IPS-18a (cell line): ENCODE measurements around the gene AKAP1.

Experiments
- H3K27ac ChIP-seq: one replicate; pipeline ENCODE4 v1.5.1; 2013; ENCODE audit warnings: low read length
- H3K27me3 ChIP-seq: one replicate; pipeline ENCODE4 v1.6.1; 2013; ENCODE audit warnings: mild to moderate bottlenecking, low read length; ENCODE audit not compliant: control insufficient read depth, insufficient read depth
- H3K36me3 ChIP-seq: one replicate; pipeline ENCODE4 v1.6.1; 2013; ENCODE audit warnings: low read depth, low read length; ENCODE audit not compliant: control insufficient read depth
- H3K4me1 ChIP-seq: one replicate; pipeline ENCODE4 v1.6.1; 2013; ENCODE audit warnings: low read depth, low read length; ENCODE audit not compliant: control insufficient read depth
- H3K4me3 ChIP-seq: one replicate; pipeline ENCODE4 v1.5.1; 2013; ENCODE audit warnings: low read length
- H3K9ac ChIP-seq: one replicate; pipeline ENCODE4 v1.6.1; 2013; ENCODE audit warnings: mild to moderate bottlenecking, low read length, moderate library complexity
- H3K9me3 ChIP-seq: one replicate; pipeline ENCODE4 v1.6.1; 2013; ENCODE audit warnings: low read depth, low read length; ENCODE audit not compliant: control insufficient read depth

The AKAP1 gene, protein sequence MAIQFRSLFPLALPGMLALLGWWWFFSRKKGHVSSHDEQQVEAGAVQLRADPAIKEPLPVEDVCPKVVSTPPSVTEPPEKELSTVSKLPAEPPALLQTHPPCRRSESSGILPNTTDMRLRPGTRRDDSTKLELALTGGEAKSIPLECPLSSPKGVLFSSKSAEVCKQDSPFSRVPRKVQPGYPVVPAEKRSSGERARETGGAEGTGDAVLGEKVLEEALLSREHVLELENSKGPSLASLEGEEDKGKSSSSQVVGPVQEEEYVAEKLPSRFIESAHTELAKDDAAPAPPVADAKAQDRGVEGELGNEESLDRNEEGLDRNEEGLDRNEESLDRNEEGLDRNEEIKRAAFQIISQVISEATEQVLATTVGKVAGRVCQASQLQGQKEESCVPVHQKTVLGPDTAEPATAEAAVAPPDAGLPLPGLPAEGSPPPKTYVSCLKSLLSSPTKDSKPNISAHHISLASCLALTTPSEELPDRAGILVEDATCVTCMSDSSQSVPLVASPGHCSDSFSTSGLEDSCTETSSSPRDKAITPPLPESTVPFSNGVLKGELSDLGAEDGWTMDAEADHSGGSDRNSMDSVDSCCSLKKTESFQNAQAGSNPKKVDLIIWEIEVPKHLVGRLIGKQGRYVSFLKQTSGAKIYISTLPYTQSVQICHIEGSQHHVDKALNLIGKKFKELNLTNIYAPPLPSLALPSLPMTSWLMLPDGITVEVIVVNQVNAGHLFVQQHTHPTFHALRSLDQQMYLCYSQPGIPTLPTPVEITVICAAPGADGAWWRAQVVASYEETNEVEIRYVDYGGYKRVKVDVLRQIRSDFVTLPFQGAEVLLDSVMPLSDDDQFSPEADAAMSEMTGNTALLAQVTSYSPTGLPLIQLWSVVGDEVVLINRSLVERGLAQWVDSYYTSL

DNA sequence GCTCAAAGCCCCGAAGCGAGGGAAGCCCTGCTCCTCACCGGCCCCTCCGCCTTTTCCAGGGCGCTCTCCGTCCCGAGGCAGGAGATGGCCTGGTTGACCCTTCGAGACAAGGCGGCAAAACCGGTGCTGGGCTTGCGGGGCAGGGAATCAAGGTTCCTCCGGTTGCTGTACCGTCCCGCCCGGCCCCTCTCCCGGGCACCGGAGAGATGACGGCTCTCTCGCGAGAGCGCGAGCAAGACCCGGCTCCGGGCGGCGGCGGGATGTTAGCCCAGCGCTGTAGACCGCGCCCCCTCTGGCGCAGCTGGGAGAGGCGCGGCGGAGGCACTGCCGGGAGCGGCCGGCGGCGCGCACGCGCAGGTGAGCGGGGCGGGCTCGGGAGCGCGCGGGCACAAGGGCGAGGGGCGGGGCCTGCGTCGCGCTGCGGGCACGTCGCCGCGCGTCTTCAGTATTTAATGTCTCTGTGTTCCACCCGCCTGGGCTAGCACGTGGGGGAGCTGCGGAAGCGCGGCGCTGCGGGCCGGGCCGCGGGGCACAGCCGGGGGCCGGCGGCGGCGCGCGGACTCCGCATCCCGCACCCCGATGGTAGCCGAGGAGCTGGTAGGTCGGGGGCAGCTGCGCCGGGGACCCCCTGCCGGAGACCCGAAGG is at the start of gene AKAP1:
AKAP1 (plus strand) TSS at position 445 of the 646 bp plus-strand sequence. CDS start 20,219 bp downstream, outside the sequence.
- Histone ChIP-seq H3K4me1 (peaks cover 25% of the 10 kb centered on the region), H3K27ac (peak within 1 kb of the TSS; percentile 93), H3K36me3 (peaks cover 2% of the 10 kb centered on the region), H3K4me3 (peak within 1 kb of the TSS; percentile 98), H3K27me3 (peaks cover 11% of the 10 kb centered on the region), H3K9me3 (no peaks in the 10 kb centered on the region), H3K9ac (peak within 1 kb of the TSS; percentile 97)

DNA sequence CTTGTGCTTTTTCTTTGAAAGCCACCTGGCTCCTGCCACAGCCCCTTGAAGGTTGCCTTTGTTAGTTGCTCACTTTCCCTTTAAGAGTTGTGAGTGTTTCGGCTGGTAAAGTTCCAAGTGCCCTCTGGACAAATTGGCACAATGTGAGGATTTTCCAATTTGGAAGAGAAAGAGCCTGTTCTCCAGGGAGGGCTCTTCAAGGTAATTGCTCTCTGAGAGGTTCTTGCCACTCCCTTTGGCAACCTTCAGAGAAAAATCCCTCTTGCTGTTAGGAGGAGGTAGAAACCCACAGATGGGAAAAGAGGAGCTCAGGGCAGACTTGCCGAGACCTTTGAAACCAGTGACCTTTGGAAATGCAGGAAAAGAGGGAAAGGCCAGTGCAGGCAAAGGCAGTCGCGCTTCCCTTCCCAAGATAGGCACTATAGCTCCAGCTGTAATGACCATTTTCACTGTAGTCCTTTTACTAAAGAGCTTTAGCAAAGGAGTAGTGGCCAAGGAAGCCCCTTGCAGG is 49.0 kb upstream of the AKAP1 start:
- Histone ChIP-seq H3K36me3 (no peaks in the 10 kb centered on the region), H3K27ac (no peak overlapping the region), H3K4me3 (no peak overlapping the region), H3K4me1 (peaks cover 3% of the 10 kb centered on the region), H3K9me3 (no peaks in the 10 kb centered on the region), H3K9ac (no peak overlapping the region), H3K27me3 (no peaks in the 10 kb centered on the region)

DNA sequence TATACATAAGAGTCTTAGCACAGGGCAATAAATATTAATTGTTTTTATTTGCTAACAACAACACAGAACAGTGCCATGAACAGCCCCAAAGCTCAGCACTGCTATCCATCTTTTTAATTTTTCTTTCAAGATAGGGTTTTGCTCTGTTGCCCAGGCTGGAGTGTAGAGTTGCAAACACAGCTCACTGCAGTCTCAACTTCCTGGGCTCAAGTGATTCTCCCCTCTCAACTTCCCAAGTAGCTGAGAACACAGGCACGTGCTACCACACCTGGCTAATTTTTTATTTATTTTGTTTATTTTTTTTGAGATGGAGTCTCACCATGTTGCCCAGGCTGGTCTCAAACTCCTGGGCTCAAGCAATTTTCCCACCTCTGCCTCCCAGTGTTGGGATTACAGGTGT is 47.6 kb upstream of the AKAP1 start:
- H3K9me3 ChIP-seq = no peaks in the 10 kb centered on the region
- H3K4me1 ChIP-seq = peaks cover 3% of the 10 kb centered on the region
- no peak overlapping the region for H3K9ac ChIP-seq
- no peak overlapping the region for H3K27ac ChIP-seq
- H3K27me3 ChIP-seq = no peaks in the 10 kb centered on the region
- H3K4me3 ChIP-seq = no peak overlapping the region
- no peaks in the 10 kb centered on the region for H3K36me3 ChIP-seq

DNA sequence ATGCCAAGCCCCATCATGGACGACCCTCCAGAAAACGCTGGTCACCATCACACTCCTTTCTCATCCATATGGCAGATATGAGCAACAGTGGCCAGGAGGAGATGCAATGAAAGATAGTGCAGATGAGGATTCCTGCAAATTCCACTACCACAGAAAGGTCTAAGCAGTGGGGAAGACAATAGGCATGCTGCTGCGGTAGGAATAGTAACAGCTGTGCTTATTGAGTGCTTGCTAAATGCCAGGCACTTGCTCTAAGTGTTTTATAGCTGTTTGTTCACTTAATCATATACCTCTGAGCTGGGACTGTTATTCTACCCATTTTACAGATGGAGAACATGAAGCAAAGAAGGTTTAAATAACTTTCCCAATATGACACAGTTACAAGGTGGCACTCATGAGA is 46.6 kb upstream of the AKAP1 start:
- Histone ChIP-seq H3K27ac (no peak overlapping the region), H3K9me3 (no peaks in the 10 kb centered on the region), H3K27me3 (no peaks in the 10 kb centered on the region), H3K4me1 (no peaks in the 10 kb centered on the region), H3K4me3 (no peak overlapping the region), H3K9ac (no peak overlapping the region), H3K36me3 (no peaks in the 10 kb centered on the region)

DNA sequence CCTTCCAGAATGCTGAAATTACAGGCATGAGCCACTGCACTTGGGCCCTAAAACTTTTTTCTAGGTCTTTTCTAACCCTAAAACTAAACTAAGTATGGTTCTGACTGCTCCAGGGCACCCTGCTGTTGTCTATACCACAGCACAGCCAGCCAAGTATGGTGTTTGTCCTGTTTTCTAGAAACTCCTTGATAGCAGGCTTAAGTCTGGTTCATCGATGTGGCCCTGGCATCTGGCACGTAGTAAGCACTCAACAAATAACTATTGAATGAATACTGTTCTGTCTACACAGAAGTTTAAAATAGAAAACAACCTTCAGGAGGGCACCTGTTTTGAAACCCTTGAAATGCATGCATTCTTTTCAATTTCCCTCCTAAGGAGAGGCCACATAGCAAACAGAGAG is 44.5 kb upstream of the AKAP1 start:
- Histone ChIP-seq H3K4me3 (no peak overlapping the region), H3K27ac (no peak overlapping the region), H3K9me3 (no peaks in the 10 kb centered on the region), H3K9ac (no peak overlapping the region), H3K27me3 (no peaks in the 10 kb centered on the region), H3K4me1 (no peaks in the 10 kb centered on the region), H3K36me3 (no peaks in the 10 kb centered on the region)

DNA sequence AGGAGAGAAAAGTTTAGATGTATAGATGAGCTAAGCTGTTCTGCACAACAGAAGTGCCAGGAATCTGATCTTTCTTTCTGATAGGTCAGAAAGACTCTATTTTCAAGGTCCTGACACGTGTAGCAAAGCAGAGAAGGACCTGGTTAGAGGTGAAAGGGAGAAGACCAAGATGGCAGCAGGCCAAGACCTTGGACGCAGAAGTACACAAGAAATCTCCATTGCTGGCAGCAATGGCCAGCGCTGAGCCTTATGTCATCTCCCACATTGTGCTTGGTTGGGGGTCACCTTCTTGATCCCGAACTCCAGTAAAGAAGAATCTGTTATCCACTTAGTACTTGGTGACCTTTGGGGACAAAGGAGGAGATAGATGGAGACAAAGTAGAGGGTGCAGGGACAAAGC is 41.8 kb upstream of the AKAP1 start:
- no peaks in the 10 kb centered on the region for H3K27me3 ChIP-seq
- no peak overlapping the region for H3K4me3 ChIP-seq
- no peak overlapping the region for H3K27ac ChIP-seq
- no peaks in the 10 kb centered on the region for H3K36me3 ChIP-seq
- no peaks in the 10 kb centered on the region for H3K4me1 ChIP-seq
- H3K9ac ChIP-seq = no peak overlapping the region
- H3K9me3 ChIP-seq = no peaks in the 10 kb centered on the region

DNA sequence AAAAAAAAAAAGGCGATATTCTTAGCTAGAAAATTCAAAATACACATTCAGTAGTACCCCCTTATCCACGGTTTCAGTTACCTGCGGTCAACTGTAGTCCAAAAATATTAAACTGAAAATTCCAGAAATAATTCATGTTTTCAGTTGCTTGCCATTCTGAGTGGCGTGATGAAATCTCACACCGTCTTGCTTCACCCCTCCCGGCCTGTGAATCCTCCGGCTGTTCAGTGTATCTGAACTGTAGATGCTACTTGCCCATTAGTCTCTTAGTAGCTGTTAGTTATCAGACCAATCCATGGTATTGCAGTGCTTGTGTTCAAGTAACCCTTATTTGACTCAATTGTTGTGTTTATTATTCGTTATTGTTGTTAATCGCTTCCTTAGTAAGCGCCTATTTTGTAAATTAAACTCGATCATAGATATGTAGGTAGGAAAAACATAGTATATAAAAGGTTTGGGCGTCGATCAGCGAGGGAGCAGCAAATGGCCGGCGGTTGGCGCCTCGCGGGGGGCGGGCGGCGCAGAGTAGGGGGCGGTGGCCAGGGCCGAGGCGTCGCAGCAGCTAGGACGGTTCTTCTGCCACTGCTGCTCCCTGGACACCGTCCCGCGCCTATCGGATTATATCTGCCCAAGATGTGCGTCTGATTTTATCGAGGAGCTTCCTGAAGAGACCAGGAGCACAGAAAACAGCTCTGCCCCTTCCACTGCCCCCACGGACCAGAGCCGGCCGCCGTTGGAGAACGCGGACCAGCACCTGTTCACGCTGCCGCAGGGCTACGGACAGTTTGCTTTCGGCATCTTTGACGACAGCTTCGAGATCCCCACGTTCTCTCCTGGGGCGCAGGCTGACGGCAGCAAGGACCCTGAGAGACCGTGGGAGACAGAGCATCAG is 39.8 kb upstream of the AKAP1 start:
- Histone ChIP-seq H3K4me3 (no peak overlapping the region), H3K4me1 (no peaks in the 10 kb centered on the region), H3K9me3 (no peaks in the 10 kb centered on the region), H3K27me3 (no peaks in the 10 kb centered on the region), H3K27ac (no peak overlapping the region), H3K36me3 (no peaks in the 10 kb centered on the region), H3K9ac (no peak overlapping the region)

DNA sequence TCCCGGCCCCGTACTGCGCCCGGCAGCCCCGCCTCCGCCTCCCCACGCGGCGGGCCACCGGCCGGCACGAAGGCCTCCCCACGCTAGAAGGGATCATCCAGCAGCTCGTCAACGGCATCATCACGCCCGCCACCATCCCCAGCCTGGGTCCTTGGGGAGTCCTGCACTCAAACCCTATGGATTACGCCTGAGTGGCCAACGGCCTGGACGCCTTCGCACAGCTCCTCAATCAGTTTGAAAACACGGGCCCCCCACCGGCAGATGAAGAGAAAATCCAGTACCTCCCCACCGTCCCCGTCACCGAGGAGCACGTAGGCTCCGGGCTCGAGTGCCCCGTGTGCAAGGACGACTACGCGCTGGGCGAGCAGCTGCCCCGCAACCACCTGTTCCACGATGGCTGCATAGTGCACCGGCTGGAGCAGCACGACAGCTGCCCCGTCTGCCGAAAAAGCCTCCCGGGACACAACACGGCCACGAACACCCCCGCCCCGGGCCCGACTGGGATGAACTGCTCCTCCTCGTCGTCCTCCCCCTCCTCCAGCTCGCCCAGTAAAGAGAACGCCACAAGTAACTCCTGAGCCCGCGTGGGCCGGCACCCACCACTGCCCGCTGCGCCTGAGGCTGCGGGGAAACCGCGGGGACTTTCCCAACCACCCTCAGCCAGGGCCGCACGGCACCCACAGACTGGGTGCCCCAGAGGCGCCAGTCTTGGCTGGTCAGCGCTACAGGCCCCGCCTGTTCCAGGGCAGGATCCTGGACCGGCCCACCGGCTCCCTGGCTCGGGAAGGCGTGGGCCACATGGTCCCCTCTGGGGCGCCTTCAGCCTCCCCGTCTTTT is 39.0 kb upstream of the AKAP1 start:
- Histone ChIP-seq H3K36me3 (no peaks in the 10 kb centered on the region), H3K4me3 (no peak overlapping the region), H3K4me1 (no peaks in the 10 kb centered on the region), H3K9me3 (no peaks in the 10 kb centered on the region), H3K9ac (no peak overlapping the region), H3K27ac (no peak overlapping the region), H3K27me3 (no peaks in the 10 kb centered on the region)

DNA sequence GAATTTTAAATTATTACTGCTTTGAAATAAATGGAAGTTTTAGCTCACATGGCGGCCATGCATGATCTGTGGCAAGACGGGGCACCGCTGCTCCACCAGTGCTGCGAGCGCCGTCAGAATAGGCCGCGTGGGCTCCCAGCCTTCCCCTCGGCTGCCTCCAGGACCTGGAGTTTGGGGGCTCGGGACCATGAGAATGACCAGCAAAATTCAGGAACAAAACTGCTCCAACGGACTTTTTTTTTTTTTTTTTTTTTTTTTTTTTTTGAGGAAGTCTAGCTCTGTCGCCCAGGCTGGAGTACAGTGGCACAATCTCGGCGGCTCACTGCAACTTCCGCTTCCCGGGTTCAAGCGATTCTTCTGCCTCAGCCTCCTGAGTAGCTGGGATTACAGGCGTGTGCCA is 38.3 kb upstream of the AKAP1 start:
- no peaks in the 10 kb centered on the region for H3K36me3 ChIP-seq
- peaks cover 2% of the 10 kb centered on the region for H3K4me1 ChIP-seq
- no peaks in the 10 kb centered on the region for H3K27me3 ChIP-seq
- no peaks in the 10 kb centered on the region for H3K9me3 ChIP-seq
- H3K27ac ChIP-seq = no peak overlapping the region
- no peak overlapping the region for H3K4me3 ChIP-seq
- no peak overlapping the region for H3K9ac ChIP-seq

DNA sequence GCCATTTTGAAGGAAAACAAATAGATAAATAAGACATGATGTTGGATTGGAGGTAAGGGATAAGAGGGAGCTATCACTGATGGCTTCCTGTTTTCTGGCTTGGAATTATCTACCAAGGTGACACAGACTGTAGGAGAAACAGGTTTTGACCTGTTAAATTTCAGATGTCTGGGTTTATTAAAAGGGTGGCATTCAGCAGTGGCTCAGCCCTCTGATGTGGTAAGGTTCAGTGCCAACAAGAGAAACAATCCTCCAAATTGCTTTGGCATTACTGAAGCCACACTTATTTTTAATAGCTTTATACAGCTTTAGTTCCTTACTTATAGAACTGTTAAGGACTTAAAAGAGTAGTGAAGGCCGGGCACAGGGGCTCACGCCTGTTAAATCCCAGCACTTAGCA is 37.0 kb upstream of the AKAP1 start:
- Histone ChIP-seq H3K9me3 (no peaks in the 10 kb centered on the region), H3K27me3 (no peaks in the 10 kb centered on the region), H3K4me1 (peaks cover 5% of the 10 kb centered on the region), H3K4me3 (no peak overlapping the region), H3K9ac (no peak overlapping the region), H3K36me3 (no peaks in the 10 kb centered on the region), H3K27ac (no peak overlapping the region)
